Ishikawa (cell line): Measurements from ENCODE around the gene EPM2A.

ENCODE experiments used
- FOXM1 ChIP-seq: IDR thresholded peaks from 2 replicates; pipeline ENCODE4 v1.6.1; 2012; ENCODE audit warnings: low read depth, borderline replicate concordance
- RAD21 ChIP-seq: IDR thresholded peaks from 2 replicates; pipeline ENCODE4 v1.6.1; 2012; ENCODE audit warnings: low read depth

GRCh38 chr6:145783796-145784195 lies 48.5 kb upstream of the EPM2A start:
- no peak for TF ChIP-seq FOXM1
- no peak for TF ChIP-seq RAD21
